ENCODE data around the gene PLCB4. TPM values are rescaled to one million over a fixed set of nuclear protein-coding genes. Genes with fewer than 3 reads are reported as not detected.
A peak's percentile ranks its signal among the peaks of the same experiment; 100 is the strongest.
"Not testable (repeated sequence)": the region's sequence is repeated elsewhere in the genome, so short reads cannot be mapped to it uniquely, and the experiment has no call there.

Gene PLCB4
- total RNA-seq, 1 donor from 2014 or later = 53.3 TPM

- Mint-ChIP-seq H3K36me3 (ENCODE audit: low read depth) (peaks cover 26% of the 10 kb centered on the region), H3K9me3 (no peaks in the 10 kb centered on the region), H3K4me3 (no peak overlapping the region), H3K4me1 (peaks cover 17% of the 10 kb centered on the region), H3K27ac (ENCODE audit: unreplicated experiment) (no peak overlapping the region), H3K27me3 (ENCODE audit: low read depth) (no peaks in the 10 kb centered on the region)
- no peak for TF ChIP-seq CTCF (conservative IDR thresholded peaks at IDR 0.05)
- DNase-seq (ENCODE audit: low read depth, low spot score) = no peak
Observed at GRCh38 chr20:9368893-9369292, 300.0 kb downstream of the PLCB4 start.

- no peak for TF ChIP-seq CTCF (conservative IDR thresholded peaks at IDR 0.05)
- peaks cover 23% of the 10 kb centered on the region for H3K4me1 Mint-ChIP-seq
- peaks cover 20% of the 10 kb centered on the region for H3K36me3 Mint-ChIP-seq (ENCODE audit: low read depth)
- H3K27me3 Mint-ChIP-seq (ENCODE audit: low read depth) = no peaks in the 10 kb centered on the region
- no peak overlapping the region for H3K4me3 Mint-ChIP-seq
- H3K27ac Mint-ChIP-seq (ENCODE audit: unreplicated experiment) = no peak overlapping the region
- no peak for DNase-seq (ENCODE audit: low read depth, low spot score)
- H3K9me3 Mint-ChIP-seq = no peaks in the 10 kb centered on the region
Observed at GRCh38 chr20:9369557-9369956, 300.7 kb downstream of the PLCB4 start.

DNA sequence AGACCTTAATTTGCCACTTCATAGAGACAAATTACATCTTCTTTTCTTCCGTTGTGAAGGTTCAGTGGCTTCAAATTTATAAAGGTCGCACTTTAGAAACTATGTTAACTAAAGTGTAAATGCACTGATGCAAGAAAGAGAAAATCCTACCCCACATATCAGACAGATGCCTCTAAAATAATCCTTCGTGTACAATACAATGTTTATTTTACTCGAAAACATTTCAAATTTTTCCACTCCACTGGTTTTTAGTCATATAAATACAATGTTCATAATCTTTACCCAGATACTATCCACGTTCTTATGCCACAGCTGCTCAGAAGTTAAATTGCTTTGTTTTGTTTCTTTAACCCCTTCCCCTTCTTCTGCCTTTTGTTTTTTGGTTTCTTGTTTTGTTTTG is 305.2 kb downstream of the PLCB4 start:
- Mint-ChIP-seq H3K27ac (ENCODE audit: unreplicated experiment) (peak overlapping the region; percentile 77), H3K4me3 (peak overlapping the region; percentile 10), H3K27me3 (ENCODE audit: low read depth) (no peaks in the 10 kb centered on the region), H3K4me1 (peaks cover 24% of the 10 kb centered on the region), H3K9me3 (no peaks in the 10 kb centered on the region), H3K36me3 (ENCODE audit: low read depth) (peaks cover 15% of the 10 kb centered on the region)
- TF ChIP-seq CTCF (conservative IDR thresholded peaks at IDR 0.05) = no peak
- DNase-seq (ENCODE audit: low read depth, low spot score) = no peak

DNA sequence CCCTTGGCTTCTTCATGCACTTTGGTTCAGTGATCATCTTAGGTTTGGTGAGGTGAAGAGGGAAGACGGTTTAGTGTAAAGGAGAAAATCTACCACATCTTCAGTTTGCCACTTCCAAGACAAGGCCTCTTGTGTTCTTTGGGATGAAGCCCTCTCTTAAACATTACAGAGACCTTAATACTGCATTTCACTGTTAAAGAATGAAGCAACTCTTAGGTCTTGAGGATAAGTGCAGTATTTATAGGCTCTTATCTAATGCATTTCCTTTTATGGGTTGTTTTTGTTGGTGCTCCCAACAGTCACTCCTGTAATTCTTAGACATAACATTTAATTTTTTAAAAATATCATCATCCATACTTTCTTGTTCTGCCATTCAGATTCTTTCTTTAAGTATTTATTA is 305.6 kb downstream of the PLCB4 start:
- H3K9me3 Mint-ChIP-seq = no peaks in the 10 kb centered on the region
- no peaks in the 10 kb centered on the region for H3K27me3 Mint-ChIP-seq (ENCODE audit: low read depth)
- H3K36me3 Mint-ChIP-seq (ENCODE audit: low read depth) = peaks cover 13% of the 10 kb centered on the region
- peak overlapping the region; percentile 77 for H3K27ac Mint-ChIP-seq (ENCODE audit: unreplicated experiment)
- H3K4me3 Mint-ChIP-seq = peak overlapping the region; percentile 7
- no peak for DNase-seq (ENCODE audit: low read depth, low spot score)
- TF ChIP-seq CTCF (conservative IDR thresholded peaks at IDR 0.05) = no peak
- peaks cover 24% of the 10 kb centered on the region for H3K4me1 Mint-ChIP-seq

DNA sequence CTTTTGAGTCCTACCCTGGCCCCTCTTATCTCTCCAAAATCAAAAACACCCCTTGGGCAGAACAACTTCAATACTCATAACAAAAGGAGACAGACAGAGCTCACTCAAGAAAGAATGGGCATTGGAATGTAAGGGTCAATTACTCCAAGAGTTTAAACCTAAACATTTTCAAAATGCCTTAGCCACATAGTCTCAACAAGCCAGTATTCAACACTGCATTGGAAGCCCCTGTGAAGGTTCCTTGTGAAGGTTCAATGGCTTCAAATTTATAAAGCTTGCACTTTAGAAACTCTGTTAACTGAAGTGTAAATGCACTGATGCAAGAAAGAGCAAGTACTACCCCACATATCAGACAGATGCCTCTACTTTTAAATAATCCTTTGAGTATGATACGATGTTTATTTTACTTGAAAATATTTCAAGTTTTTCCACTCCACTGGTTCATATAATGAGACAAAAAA is 306.4 kb downstream of the PLCB4 start:
- Mint-ChIP-seq H3K27ac (ENCODE audit: unreplicated experiment) (no peak overlapping the region), H3K36me3 (ENCODE audit: low read depth) (peaks cover 13% of the 10 kb centered on the region), H3K9me3 (no peaks in the 10 kb centered on the region), H3K4me1 (peaks cover 24% of the 10 kb centered on the region), H3K27me3 (ENCODE audit: low read depth) (no peaks in the 10 kb centered on the region), H3K4me3 (no peak overlapping the region)
- DNase-seq (ENCODE audit: low read depth, low spot score) = no peak
- TF ChIP-seq CTCF (conservative IDR thresholded peaks at IDR 0.05) = no peak

GRCh38 chr20:9377007-9377406 is 308.1 kb downstream of the PLCB4 start:
- no peaks in the 10 kb centered on the region for H3K9me3 Mint-ChIP-seq
- TF ChIP-seq CTCF (conservative IDR thresholded peaks at IDR 0.05) = no peak
- H3K27me3 Mint-ChIP-seq (ENCODE audit: low read depth) = no peaks in the 10 kb centered on the region
- no peak overlapping the region for H3K27ac Mint-ChIP-seq (ENCODE audit: unreplicated experiment)
- peaks cover 22% of the 10 kb centered on the region for H3K36me3 Mint-ChIP-seq (ENCODE audit: low read depth)
- H3K4me3 Mint-ChIP-seq = no peak overlapping the region
- peaks cover 24% of the 10 kb centered on the region for H3K4me1 Mint-ChIP-seq
- DNase-seq (ENCODE audit: low read depth, low spot score) = no peak

DNA sequence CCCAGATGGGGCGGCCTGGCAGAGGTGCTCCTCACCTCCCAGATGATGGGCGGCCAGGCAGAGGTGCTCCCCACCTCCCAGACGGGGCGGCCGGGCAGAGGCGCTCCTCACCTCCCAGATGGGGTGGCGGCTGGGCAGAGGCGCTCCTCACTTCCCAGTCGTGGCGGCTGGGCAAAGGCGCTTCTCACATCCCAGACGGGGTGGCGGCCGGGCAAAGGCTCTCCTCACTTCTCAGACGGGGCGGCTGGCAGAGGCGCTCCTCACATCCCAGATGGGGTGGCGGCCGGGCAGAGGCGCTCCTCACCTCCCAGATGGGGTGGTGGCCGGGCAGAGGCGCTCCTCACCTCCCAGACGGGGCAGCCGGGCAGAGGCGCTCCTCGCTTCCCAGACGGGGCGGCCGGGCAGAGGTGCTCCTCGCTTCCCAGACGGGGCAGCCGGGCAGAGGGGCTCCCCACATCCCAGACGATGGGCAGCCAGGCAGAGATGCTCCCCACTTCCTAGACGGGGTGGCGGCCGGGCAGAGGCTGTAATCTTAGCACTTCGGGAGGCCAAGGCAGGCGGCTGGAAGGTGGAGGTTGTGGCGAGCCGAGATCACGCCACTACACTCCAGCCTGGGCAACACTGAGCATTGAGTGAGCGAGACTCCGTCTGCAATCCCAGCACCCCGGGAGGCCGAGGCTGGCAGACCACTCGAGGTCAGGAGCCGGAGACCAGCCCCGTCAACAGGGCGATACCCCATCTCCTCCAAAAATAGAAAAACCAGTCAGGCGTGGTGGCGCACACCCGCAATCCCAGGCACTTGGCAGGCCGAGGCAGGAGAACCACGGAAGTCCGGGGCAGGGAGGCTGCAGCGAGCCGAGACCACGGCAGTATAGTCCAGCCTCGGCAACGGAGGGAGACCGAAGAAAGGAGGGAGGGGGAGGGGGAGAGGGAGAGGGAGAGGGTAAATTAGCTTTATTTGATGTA is 316.7 kb downstream of the PLCB4 start:
- H3K27me3 Mint-ChIP-seq (ENCODE audit: low read depth); H3K9me3 Mint-ChIP-seq; H3K4me3 Mint-ChIP-seq; DNase-seq (ENCODE audit: low read depth, low spot score); H3K4me1 Mint-ChIP-seq; H3K27ac Mint-ChIP-seq (ENCODE audit: unreplicated experiment): not testable (repeated sequence)
- H3K36me3 Mint-ChIP-seq (ENCODE audit: low read depth) = peaks cover 58% of the 10 kb centered on the region

Data from neural crest cell (in vitro differentiated cells).